Measurements from ENCODE around the gene TOP2A.

The TOP2A gene

DNA sequence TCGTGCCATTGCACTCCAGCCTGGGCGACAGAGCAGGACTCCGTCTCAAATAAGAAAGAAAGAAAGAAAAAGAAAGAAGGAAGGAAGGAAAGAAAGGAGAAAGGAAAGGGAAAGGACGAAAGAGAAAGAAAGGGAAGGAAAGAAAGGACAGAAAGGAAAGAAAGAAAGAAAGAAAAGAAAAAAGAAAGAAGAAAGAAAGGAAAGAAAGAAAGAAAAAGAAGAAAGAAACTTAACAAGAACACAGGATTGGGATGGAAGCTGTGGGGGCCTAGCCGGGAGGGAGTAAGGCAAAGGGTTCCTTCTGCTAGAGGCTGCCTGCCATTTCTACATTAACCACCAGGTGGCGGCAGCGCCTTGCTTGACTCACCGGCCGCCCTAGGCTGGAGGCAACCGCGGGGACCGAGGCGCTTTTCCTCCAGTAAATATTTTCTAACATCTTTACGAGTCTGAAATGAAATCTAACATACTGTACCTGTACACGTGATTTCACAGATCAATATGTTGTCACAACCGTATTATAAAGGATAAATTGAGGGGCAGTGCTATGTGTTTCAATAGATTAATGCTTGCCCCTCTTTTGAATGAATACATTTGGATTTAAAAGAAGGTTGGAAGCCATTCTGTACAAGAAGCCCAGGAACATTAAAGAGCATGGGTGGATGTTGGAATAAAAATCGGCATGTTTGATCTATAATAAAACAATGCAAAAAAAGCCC, 59.2 kb downstream of the TOP2A start:
- peak; percentile 79 to 89 (median 85) for DNase-seq (ENCODE audit: low read depth in 3 of 3)

- no peak for DNase-seq (ENCODE audit: low read depth in 3 of 3)
Observed at GRCh38 chr17:40356990-40357881, 60.5 kb downstream of the TOP2A start.

DNA sequence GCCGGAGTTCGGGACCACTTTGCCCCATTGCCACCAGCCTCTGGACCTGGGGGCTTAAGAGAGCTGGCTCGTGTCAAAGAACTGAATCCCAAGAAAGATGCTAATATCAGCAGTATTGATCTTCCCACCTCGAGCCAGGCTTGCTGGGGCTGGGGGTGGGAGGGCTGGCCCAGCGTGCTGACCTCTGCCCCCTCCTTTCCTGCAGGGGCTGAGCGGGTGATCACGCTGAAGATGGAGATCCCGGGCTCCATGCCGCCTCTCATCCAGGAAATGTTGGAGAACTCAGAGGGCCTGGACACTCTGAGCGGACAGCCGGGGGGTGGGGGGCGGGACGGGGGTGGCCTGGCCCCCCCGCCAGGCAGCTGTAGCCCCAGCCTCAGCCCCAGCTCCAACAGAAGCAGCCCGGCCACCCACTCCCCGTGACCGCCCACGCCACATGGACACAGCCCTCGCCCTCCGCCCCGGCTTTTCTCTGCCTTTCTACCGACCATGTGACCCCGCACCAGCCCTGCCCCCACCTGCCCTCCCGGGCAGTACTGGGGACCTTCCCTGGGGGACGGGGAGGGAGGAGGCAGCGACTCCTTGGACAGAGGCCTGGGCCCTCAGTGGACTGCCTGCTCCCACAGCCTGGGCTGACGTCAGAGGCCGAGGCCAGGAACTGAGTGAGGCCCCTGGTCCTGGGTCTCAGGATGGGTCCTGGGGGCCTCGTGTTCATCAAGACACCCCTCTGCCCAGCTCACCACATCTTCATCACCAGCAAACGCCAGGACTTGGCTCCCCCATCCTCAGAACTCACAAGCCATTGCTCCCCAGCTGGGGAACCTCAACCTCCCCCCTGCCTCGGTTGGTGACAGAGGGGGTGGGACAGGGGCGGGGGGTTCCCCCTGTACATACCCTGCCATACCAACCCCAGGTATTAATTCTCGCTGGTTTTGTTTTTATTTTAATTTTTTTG, 61.6 kb downstream of the TOP2A start:
- no peak for DNase-seq (ENCODE audit: low read depth in 3 of 3)

- DNase-seq (ENCODE audit: low read depth in 3 of 3), result peak; percentile 62 to 73 (median 68)
Observed at GRCh38 chr17:40355123-40355803, 62.4 kb downstream of the TOP2A start.

- no peak for DNase-seq (ENCODE audit: low read depth in 3 of 3)
Observed at GRCh38 chr17:40354221-40355122, 63.2 kb downstream of the TOP2A start.

- DNase-seq (ENCODE audit: low read depth in 3 of 3), result no peak
Observed at GRCh38 chr17:40352779-40353394, 64.8 kb downstream of the TOP2A start.

DNA sequence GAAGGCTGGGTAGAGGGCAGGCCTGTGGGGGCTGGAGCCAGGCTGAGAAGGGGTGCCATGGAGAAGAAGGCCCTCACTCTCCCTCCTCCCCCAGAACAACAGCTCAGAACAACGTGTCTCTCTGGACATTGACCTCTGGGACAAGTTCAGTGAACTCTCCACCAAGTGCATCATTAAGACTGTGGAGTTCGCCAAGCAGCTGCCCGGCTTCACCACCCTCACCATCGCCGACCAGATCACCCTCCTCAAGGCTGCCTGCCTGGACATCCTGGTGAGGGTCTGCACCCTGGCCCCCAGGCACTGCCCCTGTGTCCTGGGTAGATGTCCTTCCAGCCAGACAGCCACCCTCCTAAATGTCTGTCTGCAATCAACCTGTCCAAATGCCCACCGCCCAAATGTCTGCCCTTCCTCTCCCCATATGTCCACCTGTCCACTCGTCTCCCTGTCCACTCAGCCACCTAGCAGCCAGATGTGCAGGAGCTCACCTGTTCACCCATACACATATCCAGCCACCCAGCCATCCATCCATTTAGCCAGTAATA, 65.4 kb downstream of the TOP2A start:
- no peak for DNase-seq (ENCODE audit: low read depth in 3 of 3)

DNA sequence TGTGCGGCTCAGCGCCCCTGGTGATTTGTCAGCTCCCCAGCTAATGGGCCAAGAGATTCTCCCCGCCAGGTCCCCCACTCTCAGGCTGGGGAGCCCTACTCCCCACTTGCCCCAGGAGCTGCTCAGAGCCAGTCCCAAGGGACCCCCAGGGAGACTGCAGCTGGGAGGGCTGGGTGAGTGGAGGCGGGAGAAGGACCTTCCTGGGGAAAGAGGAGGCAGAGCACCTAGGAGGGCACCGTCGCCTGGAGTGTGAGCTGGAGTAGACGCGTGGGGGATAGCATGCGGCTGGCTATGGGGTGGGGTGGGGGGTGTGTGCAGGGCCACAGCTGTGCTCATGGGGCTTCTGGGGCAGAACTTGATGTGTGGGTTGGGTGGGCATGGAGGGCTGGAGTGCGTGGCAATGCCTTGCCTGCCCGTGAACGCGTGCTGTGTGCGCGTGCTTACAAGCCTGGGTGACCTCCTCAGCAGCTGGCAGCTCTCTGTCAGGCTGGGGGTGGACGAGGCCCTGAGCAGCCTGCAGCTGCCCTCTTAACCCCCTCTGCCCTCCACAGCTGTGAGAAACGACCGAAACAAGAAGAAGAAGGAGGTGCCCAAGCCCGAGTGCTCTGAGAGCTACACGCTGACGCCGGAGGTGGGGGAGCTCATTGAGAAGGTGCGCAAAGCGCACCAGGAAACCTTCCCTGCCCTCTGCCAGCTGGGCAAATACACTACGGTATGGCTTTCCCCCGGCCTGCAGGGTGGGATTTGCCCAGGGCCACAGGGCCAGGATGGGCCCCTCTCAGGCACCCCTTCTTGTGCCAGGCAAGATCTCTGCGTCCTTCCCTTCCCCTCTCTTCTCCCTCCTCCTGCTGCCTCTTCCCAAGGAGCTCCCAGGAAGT, 66.1 kb downstream of the TOP2A start:
- DNase-seq (ENCODE audit: low read depth in 3 of 3), result no peak

- no peak for DNase-seq (ENCODE audit: low read depth in 3 of 3)
Observed at GRCh38 chr17:40350689-40351358, 66.9 kb downstream of the TOP2A start.

DNA sequence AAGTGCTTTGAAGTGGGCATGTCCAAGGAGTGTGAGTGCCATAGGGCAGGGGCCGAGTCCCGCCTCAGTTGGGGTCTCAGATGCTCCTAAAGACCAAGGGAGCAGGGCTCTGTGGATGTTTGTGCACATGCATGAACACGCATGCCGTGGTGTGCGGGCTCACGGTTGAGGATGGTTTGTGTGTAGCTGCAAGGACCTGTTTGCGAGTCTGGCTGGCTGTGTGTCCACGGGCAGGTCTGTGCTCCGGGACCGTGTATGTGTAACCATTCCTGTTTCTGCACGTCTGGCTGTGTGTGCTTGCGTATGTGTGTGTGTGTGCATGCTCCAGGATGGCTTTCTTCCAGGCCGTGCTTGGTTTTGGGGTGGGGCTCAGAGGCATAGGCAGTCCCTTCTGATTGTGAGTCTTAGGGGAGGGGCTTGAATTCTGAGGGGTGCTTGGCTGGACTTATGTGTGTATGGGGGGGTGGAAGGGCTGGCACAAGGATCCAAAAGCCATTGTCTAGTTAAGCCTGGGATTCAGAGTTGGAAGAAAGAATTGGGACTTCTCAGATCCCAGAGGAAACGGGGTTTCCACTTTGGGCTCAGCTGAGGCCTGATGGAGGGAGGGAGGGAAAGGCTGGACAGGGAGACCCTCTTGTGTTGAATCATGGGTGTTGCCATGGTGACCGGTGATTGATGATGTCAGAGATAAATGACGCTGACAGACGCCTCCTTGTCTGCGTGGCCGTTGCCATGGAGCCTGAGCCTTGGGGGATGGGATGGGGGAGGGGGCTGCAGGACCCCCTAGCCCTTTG, 67.6 kb downstream of the TOP2A start:
- DNase-seq (ENCODE audit: low read depth in 3 of 3), result no peak

GRCh38 chr17:40349477-40349894, 68.2 kb downstream of the TOP2A start:
- no peak for DNase-seq (ENCODE audit: low read depth in 3 of 3)

- DNase-seq (ENCODE audit: low read depth in 3 of 3), result no peak
Observed at GRCh38 chr17:40348562-40349476, 68.9 kb downstream of the TOP2A start.

DNA sequence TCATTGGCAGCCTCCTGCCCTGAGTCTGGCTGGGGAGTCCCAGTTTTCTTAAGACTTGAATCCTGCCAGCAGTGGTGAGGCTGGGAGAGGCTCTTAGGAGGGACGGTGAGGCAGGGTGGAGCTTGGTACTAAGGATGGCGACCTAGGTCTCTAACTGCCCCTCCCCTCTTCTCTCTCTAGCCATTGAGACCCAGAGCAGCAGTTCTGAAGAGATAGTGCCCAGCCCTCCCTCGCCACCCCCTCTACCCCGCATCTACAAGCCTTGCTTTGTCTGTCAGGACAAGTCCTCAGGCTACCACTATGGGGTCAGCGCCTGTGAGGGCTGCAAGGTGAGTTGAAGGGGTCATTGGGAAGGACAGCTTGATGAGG, 69.6 kb downstream of the TOP2A start:
- DNase-seq (ENCODE audit: low read depth in 3 of 3), result no peak

- DNase-seq (ENCODE audit: low read depth in 3 of 3), result no peak
Observed at GRCh38 chr17:40347319-40348135, 70.2 kb downstream of the TOP2A start.

DNA sequence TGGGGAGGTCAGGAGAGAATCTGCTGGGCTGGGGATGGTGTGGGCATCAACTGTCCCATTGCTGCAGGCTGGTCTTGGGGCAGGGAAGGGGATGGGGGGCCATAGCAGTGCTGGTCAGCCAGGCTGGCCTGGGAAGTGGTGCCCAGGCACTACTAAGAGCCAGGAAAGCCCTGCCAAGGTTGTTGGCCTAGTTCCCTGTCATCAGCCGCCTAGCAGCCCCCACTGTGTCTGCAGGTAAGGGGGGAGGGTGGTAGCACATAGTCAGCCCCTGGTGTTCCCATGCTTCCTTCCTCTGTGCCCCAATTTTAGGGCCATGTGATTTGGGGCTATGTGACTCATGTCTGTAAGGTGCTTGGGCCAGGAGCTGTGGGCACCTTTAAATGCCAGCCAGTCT, 70.9 kb downstream of the TOP2A start:
- DNase-seq (ENCODE audit: low read depth in 3 of 3), result no peak

All from stimulated activated CD4-positive, alpha-beta T cell treated with anti-CD3 and anti-CD28 coated beads, TNF-alpha, amount 100 ng/mL, for 24 hours (primary cell).